Activated T-cell treated with anti-CD3 and anti-CD28 coated beads, Interleukin-2, amount 50 U/mL, for 48 hours (primary cell): ENCODE data around the gene DOK6.
"Not testable (repeated sequence)": the region's sequence is repeated elsewhere in the genome, so short reads cannot be mapped to it uniquely, and the experiment has no call there.

ENCODE experiments used
- DNase-seq, 2 experiments: peaks; one replicate each; pipeline ENCODE4 v3.0.0-alpha.2; 2020

The DOK6 gene

GRCh38 chr18:69628774-69629359, 228.2 kb downstream of the DOK6 start:
- no peak for DNase-seq

- DNase-seq: no peak
These were observed 230.6 kb downstream of the DOK6 start for GRCh38 chr18:69631281-69631680.

- no peak for DNase-seq
These were observed 234.8 kb downstream of the DOK6 start for GRCh38 chr18:69635482-69635881.

- peak; percentile 27 to 29 for DNase-seq
These were observed 236.0 kb downstream of the DOK6 start for GRCh38 chr18:69636529-69637301.

GRCh38 chr18:69638056-69638455, 237.4 kb downstream of the DOK6 start:
- DNase-seq: no peak

- DNase-seq: no peak
These were observed 247.0 kb downstream of the DOK6 start for GRCh38 chr18:69647702-69648101.

GRCh38 chr18:69648486-69648885, 247.8 kb downstream of the DOK6 start:
- DNase-seq: no peak

- DNase-seq: no peak
These were observed 249.0 kb downstream of the DOK6 start for GRCh38 chr18:69649684-69650083.

GRCh38 chr18:69651243-69651642, 250.6 kb downstream of the DOK6 start:
- DNase-seq: no peak

- DNase-seq: no peak
These were observed 255.1 kb downstream of the DOK6 start for GRCh38 chr18:69655816-69656215.

GRCh38 chr18:69658103-69658502, 257.4 kb downstream of the DOK6 start:
- DNase-seq: no peak

- DNase-seq: no peak
These were observed 258.0 kb downstream of the DOK6 start for GRCh38 chr18:69658685-69659084.

GRCh38 chr18:69659142-69659651, 258.5 kb downstream of the DOK6 start:
- no peak for DNase-seq

GRCh38 chr18:69662090-69662489, 261.4 kb downstream of the DOK6 start:
- DNase-seq: not testable (repeated sequence)

- no peak for DNase-seq
These were observed 263.7 kb downstream of the DOK6 start for GRCh38 chr18:69664399-69664798.

- DNase-seq: no peak
These were observed 273.7 kb downstream of the DOK6 start for GRCh38 chr18:69674292-69674877.

GRCh38 chr18:69674966-69675365, 274.3 kb downstream of the DOK6 start:
- DNase-seq: no peak

- DNase-seq: no peak
These were observed 276.9 kb downstream of the DOK6 start for GRCh38 chr18:69677595-69677994.

GRCh38 chr18:69680123-69680522, 279.4 kb downstream of the DOK6 start:
- DNase-seq: no peak

GRCh38 chr18:69683176-69683575, 282.5 kb downstream of the DOK6 start:
- DNase-seq: no peak

- no peak for DNase-seq
These were observed 284.1 kb downstream of the DOK6 start for GRCh38 chr18:69684789-69685188.

GRCh38 chr18:69686861-69687260, 286.2 kb downstream of the DOK6 start:
- no peak for DNase-seq

- no peak for DNase-seq
These were observed 288.6 kb downstream of the DOK6 start for GRCh38 chr18:69689121-69689759.
